ENCODE data around the gene RBM38. TPM values are rescaled to one million over a fixed set of nuclear protein-coding genes. Genes with fewer than 3 reads are reported as not detected.

RBM38 gene
- total and polyA plus RNA-seq, 10 of the 15 experiments (the other 5 are each of a cell fraction or from before 2014, with no cell fraction given): 0.32 to 118 (median 25.2) TPM

DNA sequence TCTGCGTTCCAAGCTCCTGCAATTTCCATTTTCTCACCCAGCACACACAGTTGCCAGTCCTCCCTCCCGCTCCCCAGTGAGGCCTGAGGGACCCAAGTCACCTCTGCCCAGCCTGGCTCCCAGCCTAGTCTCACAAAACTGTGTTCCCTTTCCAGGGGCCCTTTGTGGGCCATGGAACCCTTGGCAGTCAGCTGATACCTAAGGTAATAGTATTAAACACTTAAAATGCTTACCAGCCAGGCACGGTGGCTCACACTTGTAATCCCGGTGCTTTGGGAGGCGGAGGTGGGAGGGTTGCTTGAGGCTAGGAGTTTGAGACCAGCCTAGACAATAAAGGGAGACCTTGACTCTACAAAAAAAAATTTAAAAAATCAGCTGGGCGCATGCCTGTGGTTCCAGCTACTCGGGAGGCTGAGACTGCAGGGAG lies 3.2 kb upstream of the RBM38 start:
- no peak for DNase-seq (ENCODE audit: low read depth, low spot score)
- H3K4me1 ChIP-seq (ENCODE audit: control insufficient read depth, insufficient read depth, low read length): peaks cover 18% of the 10 kb centered on the region
- ATAC-seq: no peak
- FAIRE-seq: no peak
- no peaks in the 10 kb centered on the region for H3K9me3 ChIP-seq (replicated peaks; ENCODE audit: control insufficient read depth, insufficient read depth, low read length)
- peaks cover 0 to 2% of the 10 kb centered on the region in 2 experiments; a peak in 2 of 4 replicates for H3K36me3 ChIP-seq (ENCODE audit: control insufficient read depth in 2 of 2, insufficient read depth in 2 of 2, low read length in 1 of 2)
- H3K79me2 ChIP-seq (ENCODE audit: control insufficient read depth, insufficient read depth, low read length): peaks cover 15% of the 10 kb centered on the region
- intact Hi-C loops (cut with micrococcal nuclease; ENCODE audit: unreplicated experiment): loop anchor here (2.0 kb wide), 1 partner anchor 95 kb away; no protein-coding TSS in a partner anchor
- TF ChIP-seq MEF2A (IDR thresholded peaks at IDR 0.05; ENCODE audit: insufficient read depth, low read depth, low read length): no peak
- no peak for TF ChIP-seq BCL11A (IDR thresholded peaks at IDR 0.05; ENCODE audit: low read depth, low read length)
- TF ChIP-seq SRF (IDR thresholded peaks at IDR 0.05; ENCODE audit: low read depth in 2 of 2, low read length in 2 of 2): no peak
- no peak for TF ChIP-seq MTA2 (IDR thresholded peaks at IDR 0.05; ENCODE audit: low read depth)
- TF ChIP-seq SIX5 (IDR thresholded peaks at IDR 0.05; ENCODE audit: low read depth, low read length, severe bottlenecking): no peak
- no peak for TF ChIP-seq EP300 (IDR thresholded peaks at IDR 0.05; ENCODE audit: borderline replicate concordance in 1 of 2, control insufficient read depth in 1 of 2, low read depth in 2 of 2, low read length in 2 of 2)
- TF ChIP-seq, protein P1, sequence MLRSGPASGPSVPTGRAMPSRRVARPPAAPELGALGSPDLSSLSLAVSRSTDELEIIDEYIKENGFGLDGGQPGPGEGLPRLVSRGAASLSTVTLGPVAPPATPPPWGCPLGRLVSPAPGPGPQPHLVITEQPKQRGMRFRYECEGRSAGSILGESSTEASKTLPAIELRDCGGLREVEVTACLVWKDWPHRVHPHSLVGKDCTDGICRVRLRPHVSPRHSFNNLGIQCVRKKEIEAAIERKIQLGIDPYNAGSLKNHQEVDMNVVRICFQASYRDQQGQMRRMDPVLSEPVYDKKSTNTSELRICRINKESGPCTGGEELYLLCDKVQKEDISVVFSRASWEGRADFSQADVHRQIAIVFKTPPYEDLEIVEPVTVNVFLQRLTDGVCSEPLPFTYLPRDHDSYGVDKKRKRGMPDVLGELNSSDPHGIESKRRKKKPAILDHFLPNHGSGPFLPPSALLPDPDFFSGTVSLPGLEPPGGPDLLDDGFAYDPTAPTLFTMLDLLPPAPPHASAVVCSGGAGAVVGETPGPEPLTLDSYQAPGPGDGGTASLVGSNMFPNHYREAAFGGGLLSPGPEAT (IDR thresholded peaks at IDR 0.05; ENCODE audit: low read depth): no peak
- TF ChIP-seq RCOR1 (conservative IDR thresholded peaks at IDR 0.05; ENCODE audit: low read depth, low read length): no peak
- no peak for TF ChIP-seq ZNF274 (IDR thresholded peaks at IDR 0.05; ENCODE audit: insufficient read depth, insufficient read length)
- no peaks in the 10 kb centered on the region for H3K27me3 ChIP-seq (replicated peaks in 1 of 2; ENCODE audit: control insufficient read depth in 2 of 2, insufficient read depth in 2 of 2, low read length in 1 of 2)
- ChIA-PET CTCF (interaction anchor here (0.8 to 3.8 kb wide), 4 partner anchors 11 to 111 kb away, joined by 3 to 25 read pairs (median 6); no protein-coding TSS in a partner anchor), SMC1A (ENCODE audit: uncharacterized antibody, unreplicated experiment) (interaction anchor here (3.7 kb wide), 1 partner anchor 111 kb away, joined by 15 read pairs; no protein-coding TSS in a partner anchor), POLR2A (interaction anchor here (4.2 kb wide), 1 partner anchor 12 kb away, joined by 58 read pairs; no protein-coding TSS in a partner anchor), RAD21 (ENCODE audit: unreplicated experiment) (interaction anchor here (0.6 to 5.0 kb wide), 5 partner anchors 57 to 111 kb away, joined by 3 to 20 read pairs (median 3); no protein-coding TSS in a partner anchor)
- no peak overlapping the region for H3K27ac ChIP-seq (ENCODE audit: control insufficient read depth, insufficient read depth)
- no peak overlapping the region for H3K4me2 ChIP-seq (ENCODE audit: control insufficient read depth, insufficient read depth)
- whole genome bisulfite sequencing (ENCODE audit: insufficient coverage, insufficient replicate concordance, low lambda C conversion rate, missing lambda C conversion rate): 98% methylated on average over 7 of the region's 7 CpGs
- H3K4me3 ChIP-seq: no peak overlapping the region
- no TSS peak for BruUV-seq (replicated peaks)
- no peak overlapping the region for H2AFZ ChIP-seq (ENCODE audit: control insufficient read depth, low read depth, low read length)
- no peaks in the 10 kb centered on the region for H4K20me1 ChIP-seq (ENCODE audit: control insufficient read depth, insufficient read depth)
- H3K9ac ChIP-seq (ENCODE audit: control insufficient read depth, insufficient read depth, low read length): no peak overlapping the region
- in situ Hi-C loops (cut with MboI): loop anchor here (5.0 to 25.0 kb wide), 3 partner anchors 204 to 1274 kb away; partner anchors contain the start of gene STX16

Data from GM12878 (cell line).